Memory B cell (primary cell): Measurements from ENCODE around the gene TMEM98.
"Not testable (repeated sequence)": the region's sequence is repeated elsewhere in the genome, so short reads cannot be mapped to it uniquely, and the experiment has no call there.

Source experiments
- ATAC-seq: fragments of 150-1000 bp; cut with Tn5 transposase; 2 replicates; pipeline ENCODE4 v1.10.0; 2021; ENCODE audit warnings: low read depth, mild to moderate bottlenecking, moderate library complexity
- DNase-seq, 2 donors: peaks; one replicate each; pipeline ENCODE4 v3.0.0; 2022; ENCODE audit warnings: low spot score in 2 of 2
- H3K27ac Mint-ChIP-seq: one replicate; pipeline ENCODE4 v1.8.0; 2022; ENCODE audit warnings: mild to moderate bottlenecking, moderate library complexity, mixed read lengths
- H3K27me3 Mint-ChIP-seq: one replicate; pipeline ENCODE4 v1.8.0; 2022; ENCODE audit warnings: mixed read lengths
- H3K36me3 Mint-ChIP-seq: one replicate; pipeline ENCODE4 v1.8.0; 2022; ENCODE audit warnings: mild to moderate bottlenecking, mixed read lengths
- H3K4me1 Mint-ChIP-seq: one replicate; pipeline ENCODE4 v1.8.0; 2022; ENCODE audit warnings: mixed read lengths
- H3K4me3 Mint-ChIP-seq: one replicate; pipeline ENCODE4 v1.8.0; 2022; ENCODE audit warnings: mild to moderate bottlenecking, moderate library complexity, mixed read lengths
- H3K9me3 Mint-ChIP-seq: one replicate; pipeline ENCODE4 v1.8.0; 2022; ENCODE audit warnings: mixed read lengths

TMEM98 gene

GRCh38 chr17:32904891-32905290, 23.1 kb upstream of the TMEM98 start:
- Mint-ChIP-seq H3K27me3 (peaks cover 4% of the 10 kb centered on the region), H3K9me3 (peaks cover 1% of the 10 kb centered on the region), H3K4me1 (peaks cover 3% of the 10 kb centered on the region), H3K27ac (no peak overlapping the region), H3K4me3 (no peak overlapping the region), H3K36me3 (no peaks in the 10 kb centered on the region)
- ATAC-seq (no peak), DNase-seq (no peak)

- Mint-ChIP-seq H3K27ac (no peak overlapping the region), H3K4me1 (peaks cover 3% of the 10 kb centered on the region), H3K27me3 (peaks cover 2% of the 10 kb centered on the region), H3K4me3 (no peak overlapping the region), H3K36me3 (no peaks in the 10 kb centered on the region), H3K9me3 (no peaks in the 10 kb centered on the region)
- ATAC-seq (no peak), DNase-seq (no peak)
Observed at GRCh38 chr17:32907583-32907982, 20.4 kb upstream of the TMEM98 start.

GRCh38 chr17:32909787-32910369, 18.1 kb upstream of the TMEM98 start:
- ATAC-seq (peak; percentile 83), DNase-seq (peak; percentile 60 to 61)
- Mint-ChIP-seq H3K4me3 (no peak overlapping the region), H3K27ac (no peak overlapping the region), H3K27me3 (peaks cover 2% of the 10 kb centered on the region), H3K9me3 (peaks cover 2% of the 10 kb centered on the region), H3K36me3 (no peaks in the 10 kb centered on the region), H3K4me1 (peaks cover 3% of the 10 kb centered on the region)

- Mint-ChIP-seq H3K27me3 (no peaks in the 10 kb centered on the region), H3K9me3 (peaks cover 2% of the 10 kb centered on the region), H3K4me1 (peaks cover 3% of the 10 kb centered on the region), H3K27ac (no peak overlapping the region), H3K36me3 (no peaks in the 10 kb centered on the region), H3K4me3 (no peak overlapping the region)
- DNase-seq, result no peak
- ATAC-seq, result no peak
Observed at GRCh38 chr17:32910769-32911168, 17.2 kb upstream of the TMEM98 start.

- no peak for DNase-seq
- Mint-ChIP-seq H3K36me3 (no peaks in the 10 kb centered on the region), H3K27me3 (no peaks in the 10 kb centered on the region), H3K27ac (no peak overlapping the region), H3K4me3 (no peak overlapping the region), H3K9me3 (peaks cover 2% of the 10 kb centered on the region), H3K4me1 (peaks cover 3% of the 10 kb centered on the region)
- ATAC-seq, result no peak
Observed at GRCh38 chr17:32912218-32912897, 15.6 kb upstream of the TMEM98 start.

- H3K4me1 Mint-ChIP-seq, result peaks cover 3% of the 10 kb centered on the region
- H3K4me3 Mint-ChIP-seq, result no peak overlapping the region
- H3K27me3 Mint-ChIP-seq, result no peaks in the 10 kb centered on the region
- ATAC-seq (no peak), DNase-seq (no peak)
- H3K27ac Mint-ChIP-seq, result no peak overlapping the region
- H3K36me3 Mint-ChIP-seq, result no peaks in the 10 kb centered on the region
- H3K9me3 Mint-ChIP-seq, result peaks cover 2% of the 10 kb centered on the region
Observed at GRCh38 chr17:32913593-32913992, 14.4 kb upstream of the TMEM98 start.

- no peak overlapping the region for H3K27ac Mint-ChIP-seq
- DNase-seq (no peak), ATAC-seq (no peak)
- peaks cover 2% of the 10 kb centered on the region for H3K9me3 Mint-ChIP-seq
- H3K36me3 Mint-ChIP-seq, result no peaks in the 10 kb centered on the region
- peaks cover 3% of the 10 kb centered on the region for H3K4me1 Mint-ChIP-seq
- no peak overlapping the region for H3K4me3 Mint-ChIP-seq
- no peaks in the 10 kb centered on the region for H3K27me3 Mint-ChIP-seq
Observed at GRCh38 chr17:32914181-32914580, 13.8 kb upstream of the TMEM98 start.

GRCh38 chr17:32915245-32915644, 12.7 kb upstream of the TMEM98 start:
- no peak for ATAC-seq
- no peak overlapping the region for H3K4me3 Mint-ChIP-seq
- peaks cover 2% of the 10 kb centered on the region for H3K9me3 Mint-ChIP-seq
- no peaks in the 10 kb centered on the region for H3K36me3 Mint-ChIP-seq
- H3K27ac Mint-ChIP-seq, result no peak overlapping the region
- H3K27me3 Mint-ChIP-seq, result no peaks in the 10 kb centered on the region
- no peaks in the 10 kb centered on the region for H3K4me1 Mint-ChIP-seq
- DNase-seq, result no peak

GRCh38 chr17:32916134-32916533, 11.8 kb upstream of the TMEM98 start:
- Mint-ChIP-seq H3K4me1 (no peaks in the 10 kb centered on the region), H3K27me3 (no peaks in the 10 kb centered on the region), H3K4me3 (no peak overlapping the region), H3K36me3 (no peaks in the 10 kb centered on the region), H3K9me3 (peaks cover 2% of the 10 kb centered on the region), H3K27ac (no peak overlapping the region)
- DNase-seq (no peak), ATAC-seq (no peak)

GRCh38 chr17:32917081-32917480, 10.9 kb upstream of the TMEM98 start:
- Mint-ChIP-seq H3K4me1 (no peaks in the 10 kb centered on the region), H3K4me3 (no peak overlapping the region), H3K9me3 (peaks cover 2% of the 10 kb centered on the region), H3K36me3 (no peaks in the 10 kb centered on the region), H3K27me3 (no peaks in the 10 kb centered on the region), H3K27ac (no peak overlapping the region)
- DNase-seq (no peak), ATAC-seq (no peak)

- ATAC-seq (no peak), DNase-seq (no peak)
- Mint-ChIP-seq H3K27ac (no peak overlapping the region), H3K4me1 (no peaks in the 10 kb centered on the region), H3K4me3 (no peak overlapping the region), H3K36me3 (no peaks in the 10 kb centered on the region), H3K9me3 (peaks cover 2% of the 10 kb centered on the region), H3K27me3 (no peaks in the 10 kb centered on the region)
Observed at GRCh38 chr17:32917842-32918241, 10.1 kb upstream of the TMEM98 start.

- H3K4me1 Mint-ChIP-seq, ATAC-seq, H3K27ac Mint-ChIP-seq, H3K4me3 Mint-ChIP-seq, H3K27me3 Mint-ChIP-seq, H3K36me3 Mint-ChIP-seq, H3K9me3 Mint-ChIP-seq, DNase-seq: not testable (repeated sequence)
Observed at GRCh38 chr17:32919876-32920275, 8.1 kb upstream of the TMEM98 start.

- no peaks in the 10 kb centered on the region for H3K27me3 Mint-ChIP-seq
- no peak overlapping the region for H3K4me3 Mint-ChIP-seq
- no peak for ATAC-seq
- no peak overlapping the region for H3K27ac Mint-ChIP-seq
- no peak for DNase-seq
- no peaks in the 10 kb centered on the region for H3K36me3 Mint-ChIP-seq
- no peaks in the 10 kb centered on the region for H3K4me1 Mint-ChIP-seq
- H3K9me3 Mint-ChIP-seq, result no peaks in the 10 kb centered on the region
Observed at GRCh38 chr17:32920293-32920692, 7.7 kb upstream of the TMEM98 start.

GRCh38 chr17:32921017-32921416, 6.9 kb upstream of the TMEM98 start:
- Mint-ChIP-seq H3K36me3 (no peaks in the 10 kb centered on the region), H3K4me3 (no peak overlapping the region), H3K9me3 (no peaks in the 10 kb centered on the region), H3K27me3 (no peaks in the 10 kb centered on the region), H3K4me1 (no peaks in the 10 kb centered on the region), H3K27ac (no peak overlapping the region)
- DNase-seq, result no peak
- no peak for ATAC-seq

- DNase-seq, H3K4me3 Mint-ChIP-seq, ATAC-seq, H3K36me3 Mint-ChIP-seq, H3K27me3 Mint-ChIP-seq, H3K4me1 Mint-ChIP-seq, H3K27ac Mint-ChIP-seq, H3K9me3 Mint-ChIP-seq: not testable (repeated sequence)
Observed at GRCh38 chr17:32923905-32924304, 4.0 kb upstream of the TMEM98 start.
